MM.1S (cell line): Measurements from ENCODE around the gene SOST.

Experiments used
- DNase-seq: peaks from one replicate; pipeline ENCODE4 v3.0.0-alpha.2; 2015
- H2AFZ ChIP-seq: fragments of 300-600 bp; sonication (generic); 2 replicates; pipeline ENCODE4 v1.6.0; 2016; ENCODE audit warnings: antibody characterized with exemption, low read length
- H3F3A ChIP-seq: fragments of 300-600 bp; sonication (generic); 2 replicates; pipeline ENCODE4 v1.6.1; 2016; ENCODE audit warnings: mild to moderate bottlenecking, antibody characterized with exemption, low read length, moderate library complexity, mixed read lengths; ENCODE audit not compliant: insufficient read depth
- H3K27ac ChIP-seq: fragments of 300-600 bp; sonication (generic); 2 replicates; pipeline ENCODE4 v1.5.1; 2016; ENCODE audit warnings: mild to moderate bottlenecking, low read length
- H3K27me3 ChIP-seq: fragments of 300-600 bp; sonication (generic); replicated peaks from 2 replicates; pipeline ENCODE4 v1.6.0; 2016; ENCODE audit warnings: low read length; ENCODE audit not compliant: insufficient read depth
- H3K36me3 ChIP-seq: fragments of 300-600 bp; sonication (generic); replicated peaks from 2 replicates; pipeline ENCODE4 v1.6.1; 2016; ENCODE audit warnings: mild to moderate bottlenecking, low read length, mixed read lengths; ENCODE audit not compliant: insufficient read depth
- H3K4me1 ChIP-seq: fragments of 300-600 bp; sonication (generic); 2 replicates; pipeline ENCODE4 v1.6.1; 2016; ENCODE audit warnings: low read length, mixed read lengths
- H3K4me2 ChIP-seq: fragments of 300-600 bp; sonication (generic); 2 replicates; pipeline ENCODE4 v1.6.0; 2016; ENCODE audit warnings: low read depth, low read length
- H3K4me3 ChIP-seq: fragments of 300-600 bp; sonication (generic); 2 replicates; pipeline ENCODE4 v1.5.1; 2016; ENCODE audit warnings: low read length, mixed read lengths
- H3K79me2 ChIP-seq: fragments of 300-600 bp; sonication (generic); 2 replicates; pipeline ENCODE4 v1.6.1; 2016; ENCODE audit warnings: mixed run types, low read length, mixed read lengths
- H3K9ac ChIP-seq: fragments of 300-600 bp; sonication (generic); 2 replicates; pipeline ENCODE4 v1.6.1; 2016; ENCODE audit warnings: low read length, mixed read lengths
- H3K9me2 ChIP-seq: fragments of 300-600 bp; sonication (generic); replicated peaks from 2 replicates; pipeline ENCODE4 v1.6.1; 2016; ENCODE audit warnings: mild to moderate bottlenecking, low read length, mixed read lengths; ENCODE audit not compliant: insufficient read depth
- H3K9me3 ChIP-seq: fragments of 300-600 bp; sonication (generic); replicated peaks from 2 replicates; pipeline ENCODE4 v1.6.1; 2016; ENCODE audit warnings: mild to moderate bottlenecking, low read length, mixed read lengths; ENCODE audit not compliant: insufficient read depth
- H4K20me1 ChIP-seq: fragments of 300-600 bp; sonication (generic); 2 replicates; pipeline ENCODE4 v1.6.1; 2016; ENCODE audit warnings: mild to moderate bottlenecking, low read length, moderate library complexity, mixed read lengths; ENCODE audit not compliant: insufficient read depth
- EZH2 ChIP-seq: fragments of 300-600 bp; sonication (generic); optimal IDR thresholded peaks from 2 replicates; pipeline ENCODE3; 2017; ENCODE audit warnings: low read depth, mild to moderate bottlenecking, antibody characterized with exemption, low read length, mixed read lengths
- EZH2phosphoT487 ChIP-seq: fragments of 300-600 bp; sonication (generic); IDR thresholded peaks from 2 replicates; pipeline ENCODE4 v1.6.1; 2018; ENCODE audit warnings: antibody characterized with exemption, low read length
- TF ChIP-seq, protein P1 (sequence below): fragments of 300-600 bp; sonication (generic); IDR thresholded peaks from 2 replicates; pipeline ENCODE4 v1.5.1; 2016; ENCODE audit warnings: antibody characterized with exemption, low read length, mixed read lengths

Gene SOST

DNA sequence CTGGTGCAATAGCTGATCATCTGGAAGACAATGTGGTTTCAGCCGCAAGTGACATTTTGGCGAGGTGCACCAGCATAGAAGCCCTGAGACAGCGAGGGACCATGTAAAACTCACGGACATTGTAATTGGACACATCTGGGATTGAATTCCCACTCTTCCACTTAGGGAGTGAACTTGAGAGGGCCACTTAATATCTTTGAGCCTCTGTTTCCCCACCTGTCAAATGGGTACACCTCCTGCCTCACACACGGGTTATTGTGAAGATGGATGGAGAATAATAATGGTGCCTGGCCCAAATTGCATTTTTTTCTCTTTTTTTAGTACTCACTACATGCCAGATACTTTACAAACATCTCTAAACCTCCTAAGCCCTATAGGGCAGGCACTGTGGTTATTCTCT lies 51.4 kb downstream of the SOST start:
- no peaks in the 10 kb centered on the region for H3K36me3 ChIP-seq
- no peak overlapping the region for H3K9ac ChIP-seq
- peaks cover 94% of the 10 kb centered on the region for H3K27me3 ChIP-seq
- DNase-seq, result no peak
- H3K9me3 ChIP-seq, result no peaks in the 10 kb centered on the region
- no peaks in the 10 kb centered on the region for H3K9me2 ChIP-seq
- no peak overlapping the region for H3K4me3 ChIP-seq
- TF ChIP-seq EZH2phosphoT487, result no peak
- TF ChIP-seq EZH2, result no peak
- TF ChIP-seq, protein P1, sequence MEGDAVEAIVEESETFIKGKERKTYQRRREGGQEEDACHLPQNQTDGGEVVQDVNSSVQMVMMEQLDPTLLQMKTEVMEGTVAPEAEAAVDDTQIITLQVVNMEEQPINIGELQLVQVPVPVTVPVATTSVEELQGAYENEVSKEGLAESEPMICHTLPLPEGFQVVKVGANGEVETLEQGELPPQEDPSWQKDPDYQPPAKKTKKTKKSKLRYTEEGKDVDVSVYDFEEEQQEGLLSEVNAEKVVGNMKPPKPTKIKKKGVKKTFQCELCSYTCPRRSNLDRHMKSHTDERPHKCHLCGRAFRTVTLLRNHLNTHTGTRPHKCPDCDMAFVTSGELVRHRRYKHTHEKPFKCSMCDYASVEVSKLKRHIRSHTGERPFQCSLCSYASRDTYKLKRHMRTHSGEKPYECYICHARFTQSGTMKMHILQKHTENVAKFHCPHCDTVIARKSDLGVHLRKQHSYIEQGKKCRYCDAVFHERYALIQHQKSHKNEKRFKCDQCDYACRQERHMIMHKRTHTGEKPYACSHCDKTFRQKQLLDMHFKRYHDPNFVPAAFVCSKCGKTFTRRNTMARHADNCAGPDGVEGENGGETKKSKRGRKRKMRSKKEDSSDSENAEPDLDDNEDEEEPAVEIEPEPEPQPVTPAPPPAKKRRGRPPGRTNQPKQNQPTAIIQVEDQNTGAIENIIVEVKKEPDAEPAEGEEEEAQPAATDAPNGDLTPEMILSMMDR, result no peak
- no peak overlapping the region for H3K4me2 ChIP-seq
- no peaks in the 10 kb centered on the region for H4K20me1 ChIP-seq
- H3K27ac ChIP-seq, result no peak overlapping the region
- no peaks in the 10 kb centered on the region for H3F3A ChIP-seq
- no peaks in the 10 kb centered on the region for H3K79me2 ChIP-seq
- H3K4me1 ChIP-seq, result no peaks in the 10 kb centered on the region
- H2AFZ ChIP-seq, result no peak overlapping the region

DNA sequence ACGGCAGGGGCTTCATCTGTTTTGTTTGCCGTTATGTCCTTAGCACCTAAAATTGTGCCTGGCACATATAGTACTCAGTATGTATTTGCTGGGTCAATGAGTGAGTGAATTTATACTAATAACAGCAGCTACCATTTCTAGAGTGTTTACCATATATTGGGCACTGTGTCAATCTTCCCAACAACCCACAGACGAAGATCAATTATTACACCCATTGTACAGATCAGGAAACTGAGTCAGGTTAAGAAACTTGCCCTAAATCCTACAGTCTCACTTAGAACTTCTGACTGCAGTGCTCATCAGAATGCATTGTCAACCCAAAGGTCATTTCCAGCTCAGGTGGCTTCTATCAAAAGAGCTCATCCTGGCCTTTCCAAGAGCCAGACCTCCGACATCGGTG lies 52.4 kb downstream of the SOST start:
- Histone ChIP-seq H3K27ac (no peak overlapping the region), H3K9me3 (no peaks in the 10 kb centered on the region), H4K20me1 (no peaks in the 10 kb centered on the region), H3K4me3 (no peak overlapping the region), H3K36me3 (no peaks in the 10 kb centered on the region), H2AFZ (no peak overlapping the region), H3K27me3 (peaks cover 92% of the 10 kb centered on the region), H3K9me2 (no peaks in the 10 kb centered on the region), H3K79me2 (no peaks in the 10 kb centered on the region), H3F3A (no peaks in the 10 kb centered on the region), H3K9ac (no peak overlapping the region), H3K4me1 (no peaks in the 10 kb centered on the region), H3K4me2 (no peak overlapping the region)
- TF ChIP-seq EZH2phosphoT487 (no peak), EZH2 (no peak)
- TF ChIP-seq, protein P1, result no peak
- no peak for DNase-seq
